GM06990 (cell line): Measurements from ENCODE around the gene DOLPP1.
"Not testable (repeated sequence)": the region's sequence is repeated elsewhere in the genome, so short reads cannot be mapped to it uniquely, and the experiment has no call there.

ENCODE experiments used
- DNase-seq: peaks from one replicate; pipeline ENCODE4 v3.0.0-alpha.2; 2011; ENCODE audit not compliant: insufficient read length; ENCODE audit errors: extremely low read depth
- H3K27me3 ChIP-seq: replicated peaks from 2 replicates; pipeline ENCODE4 v1.6.0; 2011; ENCODE audit warnings: low read length; ENCODE audit not compliant: control insufficient read depth, insufficient read depth
- H3K36me3 ChIP-seq: 2 replicates; pipeline ENCODE4 v1.5.1; 2011; ENCODE audit warnings: low read length; ENCODE audit not compliant: control insufficient read depth, insufficient read depth
- H3K4me3 ChIP-seq: replicated peaks from 2 replicates; pipeline ENCODE4 v1.5.1; 2011; ENCODE audit warnings: low read depth, mild to moderate bottlenecking, control low read depth, low read length
- TF ChIP-seq, protein P1 (sequence below): IDR thresholded peaks from 2 replicates; pipeline ENCODE4 v1.5.1; 2011; ENCODE audit warnings: low read length, control low read depth, mild to moderate bottlenecking, inconsistent platforms; ENCODE audit not compliant: insufficient read depth, poor library complexity, severe bottlenecking

Gene DOLPP1

DNA sequence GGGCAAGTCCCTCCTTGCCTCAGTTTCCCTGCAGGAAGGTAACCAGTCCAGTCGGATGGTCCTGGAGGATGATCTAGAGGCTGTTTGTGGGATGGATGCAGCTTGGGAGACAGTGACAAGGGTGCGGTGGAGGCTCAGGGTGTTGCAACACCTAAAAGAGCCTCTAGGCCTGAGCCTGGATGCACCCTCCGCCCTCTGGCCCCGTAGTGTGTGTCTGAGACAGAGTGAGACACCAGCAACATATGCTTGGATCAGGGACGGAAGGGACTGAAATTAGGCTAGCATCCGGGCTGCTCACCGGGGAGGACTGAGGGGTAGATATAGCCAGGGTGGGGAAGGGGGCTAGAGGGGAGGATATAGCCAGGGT, 28.6 kb downstream of the DOLPP1 start:
- H3K4me3 ChIP-seq: no peak overlapping the region
- TF ChIP-seq, protein P1, sequence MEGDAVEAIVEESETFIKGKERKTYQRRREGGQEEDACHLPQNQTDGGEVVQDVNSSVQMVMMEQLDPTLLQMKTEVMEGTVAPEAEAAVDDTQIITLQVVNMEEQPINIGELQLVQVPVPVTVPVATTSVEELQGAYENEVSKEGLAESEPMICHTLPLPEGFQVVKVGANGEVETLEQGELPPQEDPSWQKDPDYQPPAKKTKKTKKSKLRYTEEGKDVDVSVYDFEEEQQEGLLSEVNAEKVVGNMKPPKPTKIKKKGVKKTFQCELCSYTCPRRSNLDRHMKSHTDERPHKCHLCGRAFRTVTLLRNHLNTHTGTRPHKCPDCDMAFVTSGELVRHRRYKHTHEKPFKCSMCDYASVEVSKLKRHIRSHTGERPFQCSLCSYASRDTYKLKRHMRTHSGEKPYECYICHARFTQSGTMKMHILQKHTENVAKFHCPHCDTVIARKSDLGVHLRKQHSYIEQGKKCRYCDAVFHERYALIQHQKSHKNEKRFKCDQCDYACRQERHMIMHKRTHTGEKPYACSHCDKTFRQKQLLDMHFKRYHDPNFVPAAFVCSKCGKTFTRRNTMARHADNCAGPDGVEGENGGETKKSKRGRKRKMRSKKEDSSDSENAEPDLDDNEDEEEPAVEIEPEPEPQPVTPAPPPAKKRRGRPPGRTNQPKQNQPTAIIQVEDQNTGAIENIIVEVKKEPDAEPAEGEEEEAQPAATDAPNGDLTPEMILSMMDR: no peak

DNA sequence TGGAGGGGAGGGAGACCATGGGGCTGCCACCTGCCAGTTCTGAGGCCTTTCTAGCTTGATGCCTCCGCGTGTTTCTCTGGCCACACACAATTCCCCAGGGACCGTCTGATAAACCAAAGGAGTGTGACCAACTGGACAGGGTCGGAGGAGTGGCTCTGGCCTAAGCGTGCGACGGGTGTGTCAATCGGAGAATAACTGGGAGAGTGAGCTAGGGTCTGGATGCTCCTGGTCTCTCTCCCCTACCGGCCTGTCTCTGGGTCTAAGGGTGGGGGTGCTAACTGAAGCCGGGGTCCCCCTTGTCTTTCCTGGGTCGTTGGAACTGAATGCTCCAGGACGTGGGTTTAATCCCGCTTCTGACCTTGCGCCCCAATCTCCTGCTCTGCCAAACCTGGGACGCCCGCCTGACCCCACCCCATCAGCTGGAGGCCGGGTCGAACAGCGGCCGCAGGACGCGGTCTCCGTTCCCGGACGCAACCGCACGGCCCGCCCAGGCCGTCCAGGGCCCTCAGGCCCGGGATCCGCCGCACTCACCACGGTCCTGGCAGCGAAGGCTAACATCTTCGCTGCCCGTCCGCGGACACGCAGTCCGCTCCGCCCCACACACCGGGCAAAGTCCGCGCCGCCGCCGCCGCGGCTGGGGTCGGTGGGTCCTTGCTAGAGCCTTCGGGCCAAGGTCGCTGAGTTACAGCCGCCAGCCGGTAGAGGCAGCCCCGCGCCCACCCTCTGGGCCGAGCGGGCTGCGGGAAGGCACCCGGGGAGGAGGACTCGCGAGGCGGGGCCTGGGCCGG, 29.2 kb downstream of the DOLPP1 start:
- Histone ChIP-seq H3K27me3 (no peaks in the 10 kb centered on the region), H3K36me3 (no peaks in the 10 kb centered on the region), H3K4me3 (peak overlapping the region; percentile 71)
- TF ChIP-seq, protein P1: no peak
- no peak for DNase-seq

More for the DNA sequence above, 28.6 kb downstream of the DOLPP1 start:
- Histone ChIP-seq H3K36me3 (no peaks in the 10 kb centered on the region), H3K27me3 (no peaks in the 10 kb centered on the region)
- DNase-seq: no peak

GRCh38 chr9:129110740-129111527, 30.0 kb downstream of the DOLPP1 start, which contains the start of the genes CRAT and PTPA:
TSS of gene CRAT (minus strand) at chr9:129110793. CDS start at chr9:129110509, 284 bp downstream.
TSS of gene PTPA (plus strand) at chr9:129111415. CDS start at chr9:129111601, 186 bp downstream.
- H3K27me3 ChIP-seq: no peaks in the 10 kb centered on the region
- peak within 1 kb of the TSS; percentile 78 for H3K4me3 ChIP-seq
- TF ChIP-seq, protein P1: no peak
- no peaks in the 10 kb centered on the region for H3K36me3 ChIP-seq
- peak; percentile 95 for DNase-seq

DNA sequence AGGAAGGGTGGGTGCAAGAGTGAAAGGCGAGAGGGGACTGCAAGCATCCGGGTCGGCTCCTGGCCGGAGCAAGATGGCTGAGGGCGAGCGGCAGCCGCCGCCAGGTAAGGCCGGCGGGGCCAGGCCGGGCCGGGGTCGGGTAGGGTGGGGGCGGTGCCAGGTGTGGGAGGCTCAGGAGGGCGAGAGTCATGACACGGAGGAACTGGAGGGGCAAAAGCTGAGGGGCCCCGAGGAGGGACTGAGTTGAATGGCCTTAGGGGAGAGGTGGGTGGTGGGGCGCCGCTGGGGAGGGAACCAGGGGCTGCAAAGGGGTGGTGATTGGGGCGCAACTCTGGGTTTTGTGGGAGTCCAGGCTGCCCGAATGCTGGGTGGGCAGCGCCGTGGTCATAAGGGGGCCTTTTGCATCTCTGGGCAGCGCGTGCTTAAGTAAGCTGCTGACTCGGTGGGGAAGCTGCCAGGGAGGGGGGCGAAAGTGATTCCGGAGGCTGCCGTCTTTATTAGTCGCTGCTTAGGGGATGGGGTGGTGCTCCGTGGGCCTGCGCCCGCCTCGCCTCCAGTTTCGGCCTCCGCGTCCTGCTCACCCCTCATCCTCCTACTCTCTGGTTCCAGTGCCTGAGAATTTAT, 30.7 kb downstream of the DOLPP1 start:
- Histone ChIP-seq H3K27me3 (no peaks in the 10 kb centered on the region), H3K4me3 (peak overlapping the region; percentile 78), H3K36me3 (no peaks in the 10 kb centered on the region)
- DNase-seq: peak; percentile 69
- TF ChIP-seq, protein P1: no peak

- H3K27me3 ChIP-seq, H3K36me3 ChIP-seq, DNase-seq: not testable (repeated sequence)
- peak overlapping the region; percentile 78 for H3K4me3 ChIP-seq
Measured at GRCh38 chr9:129112526-129112925, 31.6 kb downstream of the DOLPP1 start.
